Transverse colon (tissue), 4 donors: ENCODE results near the gene STK24. TPM values are rescaled to one million over a fixed set of nuclear protein-coding genes. Genes with fewer than 3 reads are reported as not detected.

Source experiments
- DNase-seq: peaks from one replicate; pipeline ENCODE4 v3.0.0-alpha.2; 2019
- H3K27ac ChIP-seq, 4 donors: fragments of 200-600 bp; sonication (generic); 2 replicates each; pipeline ENCODE4 v1.5.1; 2016 to 2018; ENCODE audit warnings: inconsistent platforms in 4 of 4
- H3K27me3 ChIP-seq: fragments of 200-600 bp; sonication (generic); 2 replicates; pipeline ENCODE4 v1.5.1; 2017; ENCODE audit warnings: inconsistent platforms
- H3K36me3 ChIP-seq, 4 donors: fragments of 200-600 bp; sonication (generic); 2 replicates each; pipeline ENCODE4 v1.5.1; 2017 to 2019; ENCODE audit warnings: inconsistent platforms in 4 of 4
- H3K4me1 ChIP-seq, 4 donors: fragments of 200-600 bp; sonication (generic); 2 replicates each; pipeline ENCODE4 v1.5.1; 2017 to 2020; ENCODE audit warnings: inconsistent platforms in 4 of 4
- H3K4me3 ChIP-seq, 4 donors: fragments of 200-600 bp; sonication (generic); 1 replicate in 1 of 4; 2 replicates in 3 of 4; pipeline versions ENCODE4 v1.5.1 to v1.6.1; 2017 to 2019; ENCODE audit warnings: inconsistent platforms in 4 of 4
- H3K9me3 ChIP-seq, 2 donors: fragments of 200-600 bp; sonication (generic); 2 replicates each; pipeline ENCODE4 v1.5.1; 2017 to 2019; ENCODE audit warnings: inconsistent platforms in 2 of 2
- CTCF ChIP-seq, 5 experiments: fragments of 200-600 bp in 3 of 5; fragments of 450-650 bp in 2 of 5; sonication (generic) in 3 of 5; IDR thresholded peaks; 1 replicate in 2 of 5; 2 replicates in 3 of 5; pipeline ENCODE4 v1.5.1; 2016 to 2017; ENCODE audit warnings: antibody characterized with exemption in 5 of 5, inconsistent platforms in 3 of 5, mild to moderate bottlenecking in 2 of 5, moderate library complexity in 1 of 5
- EP300 ChIP-seq: sonication (generic); formaldehyde crosslinking; IDR thresholded peaks from one replicate; pipeline ENCODE4 v1.6.1; 2017; ENCODE audit warnings: antibody characterized with exemption, low read depth
- POLR2A ChIP-seq: fragments of 450-650 bp; IDR thresholded peaks from one replicate; pipeline ENCODE4 v1.6.1; 2016; ENCODE audit warnings: antibody characterized with exemption, mild to moderate bottlenecking, moderate library complexity
- POLR2AphosphoS5 ChIP-seq, 3 donors: sonication (generic); formaldehyde crosslinking; IDR thresholded peaks; one replicate each; pipeline ENCODE4 v1.6.1; 2016; ENCODE audit warnings: antibody characterized with exemption in 3 of 3
- WGBS, 2 donors: methylation state at CpG; one replicate each; pipeline ENCODE4 v1.1.5; 2018; ENCODE audit warnings: low coverage in 1 of 2; 5-methylcytosine and 5-hydroxymethylcytosine counted together
- in situ Hi-C, 4 donors: fragments of 200-750 bp; cut with MboI; loops; one replicate each; pipeline versions ENCODE4 v1.15.0 to v1.15.1; 2017; ENCODE audit warnings: low sequenced_read_pairs in 3 of 4, low pct_ligation_motif_present in 1 of 4, low pct_unique_long_range_greater_than_20kb in 1 of 4
- intact Hi-C: fragments of 100-400 bp; cut with DNase I; formaldehyde crosslinking; loops from one replicate; pipeline ENCODE4 v1.15.1; 2023; ENCODE audit warnings: low total_unique reads
- total RNA-seq, 4 donors: library from RNA; depleted of rRNA; stranded (reverse); fragments of >200 nt; gene quantifications; one replicate each; pipeline ENCODE4 v1.1.0, GENCODE V29; 2016

STK24 gene
- total RNA-seq, 4 donors from 2014 or later, result 87.2 to 152 (median 131) TPM

GRCh38 chr13:98524793-98525192, 52.1 kb downstream of the STK24 start:
- no peak overlapping the region for H3K4me3 ChIP-seq
- peaks cover 20 to 84% (median 39%) of the 10 kb centered on the region in 4 donors for H3K4me1 ChIP-seq
- TF ChIP-seq CTCF (IDR thresholded peaks at IDR 0.05), result no peak
- no peak for TF ChIP-seq POLR2AphosphoS5 (IDR thresholded peaks at IDR 0.05)
- no peak for TF ChIP-seq POLR2A
- H3K36me3 ChIP-seq, result no peaks in the 10 kb centered on the region
- no peaks in the 10 kb centered on the region for H3K27me3 ChIP-seq
- intact Hi-C loops, result no loop called here
- no peak overlapping the region for H3K27ac ChIP-seq
- no peak for DNase-seq
- in situ Hi-C loops, result no loop called here
- H3K9me3 ChIP-seq, result no peaks in the 10 kb centered on the region
- 89 to 92% methylated on average over 6 to 11 of the region's 11 CpGs for WGBS, 2 donors

GRCh38 chr13:98524391-98524790, 52.5 kb downstream of the STK24 start:
- Histone ChIP-seq H3K27me3 (no peaks in the 10 kb centered on the region), H3K4me3 (no peak overlapping the region), H3K4me1 (peaks cover 20 to 82% (median 37%) of the 10 kb centered on the region in 4 donors), H3K36me3 (no peaks in the 10 kb centered on the region), H3K9me3 (no peaks in the 10 kb centered on the region), H3K27ac (no peak overlapping the region)
- no peak for TF ChIP-seq CTCF (IDR thresholded peaks at IDR 0.05)
- TF ChIP-seq POLR2A, result no peak
- TF ChIP-seq POLR2AphosphoS5 (IDR thresholded peaks at IDR 0.05), result no peak
- no peak for TF ChIP-seq EP300
- intact Hi-C loops (no loop called here), in situ Hi-C loops (no loop called here)
- no peak for DNase-seq
- WGBS, 2 donors, result 88 to 100% methylated on average over 1 to 11 of the region's 11 CpGs

- peaks cover 19 to 74% (median 30%) of the 10 kb centered on the region in 4 donors for H3K4me1 ChIP-seq
- H3K36me3 ChIP-seq, result no peaks in the 10 kb centered on the region
- in situ Hi-C loops (no loop called here), intact Hi-C loops (no loop called here)
- no peaks in the 10 kb centered on the region for H3K27me3 ChIP-seq
- TF ChIP-seq CTCF (IDR thresholded peaks at IDR 0.05), result no peak
- no peak for TF ChIP-seq EP300
- no peak for TF ChIP-seq POLR2A
- no peak for TF ChIP-seq POLR2AphosphoS5 (IDR thresholded peaks at IDR 0.05)
- WGBS, 2 donors, result 70% methylated on average over 16 of the region's 16 CpGs; no CpG with 5 or more reads in 1 of the 2 donors
- DNase-seq, result no peak
- H3K9me3 ChIP-seq, result no peaks in the 10 kb centered on the region
- no peak overlapping the region for H3K27ac ChIP-seq
- H3K4me3 ChIP-seq, result no peak overlapping the region
Observed at GRCh38 chr13:98523455-98524102, 53.3 kb downstream of the STK24 start.

- in situ Hi-C loops (no loop called here), intact Hi-C loops (no loop called here)
- WGBS, 2 donors, result 80 to 83% methylated on average over 1 to 5 of the region's 5 CpGs
- no peak overlapping the region for H3K27ac ChIP-seq
- DNase-seq, result no peak
- H3K4me3 ChIP-seq, result no peak overlapping the region
- H3K9me3 ChIP-seq, result no peaks in the 10 kb centered on the region
- H3K36me3 ChIP-seq, result no peaks in the 10 kb centered on the region
- H3K4me1 ChIP-seq, result peaks cover 18 to 73% (median 30%) of the 10 kb centered on the region in 4 donors
- no peaks in the 10 kb centered on the region for H3K27me3 ChIP-seq
- TF ChIP-seq CTCF (IDR thresholded peaks at IDR 0.05) (no peak), POLR2AphosphoS5 (IDR thresholded peaks at IDR 0.05) (no peak), EP300 (no peak)
Observed at GRCh38 chr13:98522371-98522770, 54.5 kb downstream of the STK24 start.
